GM10248 (cell line): ENCODE measurements around the gene OR5B12.

Experiments used
- CTCF ChIA-PET: fragments of 300-600 bp; sonication (Branson Sonifier 250); formaldehyde crosslinking; extraction: SDS; loops from one replicate; lab custom pipeline; 2021; ENCODE audit warnings: antibody characterized with exemption; lab: Yijun Ruan, JAX
- POLR2A ChIA-PET: fragments of 350-650 bp; sonication (Branson Sonifier 250); formaldehyde crosslinking; extraction: SDS; loops from one replicate; lab custom pipeline; 2020; ENCODE audit warnings: antibody characterized with exemption; lab: Yijun Ruan, JAX
- DNase-seq: peaks from one replicate; pipeline ENCODE4 v3.0.0; 2012; ENCODE audit errors: extremely low spot score
- CTCF ChIP-seq: IDR thresholded peaks from 2 replicates; pipeline ENCODE4 v1.5.1; 2012; ENCODE audit warnings: mild to moderate bottlenecking, low read depth; ENCODE audit errors: extremely low read depth, missing control alignments, control extremely low read depth

Gene OR5B12

GRCh38 chr11:58442136-58442535, at the start of gene OR5B12:
TSS of gene OR5B12 (minus strand) at chr11:58442236. CDS start at chr11:58440151, 2,085 bp downstream.
- POLR2A ChIA-PET, result no interaction called here
- no peak for TF ChIP-seq CTCF

GRCh38 chr11:58490827-58491226, 48.8 kb upstream of the OR5B12 start:
- no peak for TF ChIP-seq CTCF
- ChIA-PET POLR2A (no interaction called here), CTCF (no interaction called here)
- no peak for DNase-seq

More at GRCh38 chr11:58442136-58442535, at the start of gene OR5B12:
- DNase-seq, result no peak
- CTCF ChIA-PET, result no interaction called here

DNA sequence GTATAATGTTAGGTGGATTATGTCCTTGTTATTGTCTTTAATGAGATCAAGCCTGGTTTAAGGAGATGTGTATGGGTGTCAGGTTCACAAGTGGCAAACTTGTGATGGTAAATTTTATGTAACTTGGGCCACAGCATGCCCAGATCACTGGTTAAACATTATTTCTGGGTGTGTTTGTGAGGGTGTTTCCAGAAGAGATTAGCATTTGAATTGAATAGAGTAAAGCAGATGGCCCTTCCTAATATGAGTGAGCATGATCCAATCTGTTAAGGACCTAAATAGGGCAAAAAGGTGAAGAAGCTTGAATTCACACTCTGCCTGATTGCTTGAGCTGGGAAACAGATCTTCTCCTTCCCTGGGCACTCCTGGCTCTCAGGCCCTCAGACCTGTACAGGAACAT, 45.1 kb upstream of the OR5B12 start:
- ChIA-PET POLR2A (no interaction called here), CTCF (no interaction called here)
- DNase-seq, result no peak
- TF ChIP-seq CTCF, result no peak

DNA sequence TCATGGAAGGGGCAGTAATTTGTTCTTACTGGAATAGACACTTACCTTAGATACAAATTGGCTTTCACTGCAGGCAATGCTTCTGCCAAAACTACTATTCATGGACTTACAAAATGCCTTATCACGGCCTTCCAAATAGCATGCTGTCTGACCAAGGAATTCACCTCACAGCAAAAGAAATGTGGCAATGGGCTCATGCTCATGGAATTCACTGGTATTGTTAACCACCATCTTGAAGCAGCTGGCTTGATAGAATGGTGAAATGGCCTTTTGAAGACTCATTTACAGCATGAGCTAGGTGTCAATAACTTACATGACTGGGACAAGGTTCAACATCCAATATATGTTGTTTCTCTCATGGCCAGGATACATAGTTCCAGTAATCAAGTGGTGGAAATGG, 43.9 kb upstream of the OR5B12 start:
- TF ChIP-seq CTCF, result no peak
- CTCF ChIA-PET, result no interaction called here
- POLR2A ChIA-PET, result no interaction called here
- DNase-seq, result no peak

- ChIA-PET CTCF (no interaction called here), POLR2A (no interaction called here)
- no peak for DNase-seq
Observed at GRCh38 chr11:58471892-58472291, 29.9 kb upstream of the OR5B12 start.

DNA sequence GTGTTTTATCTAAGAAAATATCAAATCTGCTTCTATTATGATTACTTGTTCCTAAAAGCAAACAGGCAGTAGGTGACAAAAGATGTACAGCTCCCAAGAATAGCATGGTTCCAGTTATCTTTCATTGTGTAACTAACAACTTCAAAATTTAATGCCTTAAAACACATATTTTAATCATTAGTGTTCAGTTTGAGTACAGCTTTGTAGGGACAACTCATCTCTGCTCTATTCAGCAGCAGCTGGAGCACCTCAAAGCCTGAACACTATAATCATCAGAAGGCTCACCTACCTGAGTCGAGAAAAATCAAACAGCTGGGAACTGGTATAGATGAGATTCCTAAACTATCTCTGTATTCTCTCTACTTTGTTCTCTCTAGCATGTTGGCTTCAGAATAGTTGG, 24.3 kb upstream of the OR5B12 start:
- no peak for DNase-seq
- POLR2A ChIA-PET, result no interaction called here
- no peak for TF ChIP-seq CTCF
- CTCF ChIA-PET, result interaction anchor here (1.6 kb wide), 1 partner anchor 17 kb away, joined by 4 read pairs; no protein-coding TSS in a partner anchor

More at GRCh38 chr11:58471892-58472291, 29.9 kb upstream of the OR5B12 start:
- no peak for TF ChIP-seq CTCF

DNA sequence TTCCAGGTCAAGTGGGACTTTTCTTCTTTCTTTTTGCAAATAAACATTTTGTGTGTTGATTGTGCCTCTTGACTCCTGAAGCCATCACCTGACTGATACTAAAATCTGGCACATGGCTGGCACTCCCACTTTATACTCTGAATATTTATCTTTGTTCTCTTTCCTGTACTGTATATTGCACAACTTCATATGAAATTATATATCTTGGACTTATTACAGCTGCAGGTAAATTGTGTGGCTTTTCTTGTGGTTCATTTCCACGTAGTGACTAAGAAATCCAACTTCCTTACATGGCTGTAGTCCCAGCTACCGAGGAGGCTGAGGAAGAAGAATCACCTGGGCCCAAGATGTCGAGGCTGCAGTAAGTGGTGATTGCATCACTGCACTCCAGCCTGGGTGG, 23.7 kb upstream of the OR5B12 start:
- DNase-seq, result no peak
- ChIA-PET POLR2A (no interaction called here), CTCF (no interaction called here)
- TF ChIP-seq CTCF, result no peak
